Esophagus muscularis mucosa (tissue), 4 donors: ENCODE data around the gene DKKL1. TPM values are rescaled to one million over a fixed set of nuclear protein-coding genes. Genes with fewer than 3 reads are reported as not detected.

Experiments
- DNase-seq: peaks from one replicate; pipeline ENCODE4 v3.0.0-alpha.2; 2017; ENCODE audit errors: extremely low spot score
- H3K27ac ChIP-seq, 4 donors: fragments of 200-600 bp; sonication (generic); replicated peaks in 1 of 4; 1 replicate in 3 of 4; 2 replicates in 1 of 4; pipeline ENCODE4 v1.5.1; 2016 to 2019; ENCODE audit warnings: mild to moderate bottlenecking in 1 of 4
- H3K27me3 ChIP-seq, 4 donors: fragments of 200-600 bp; sonication (generic); one replicate each; pipeline versions ENCODE4 v1.5.1 to v1.6.0; 2016 to 2019
- H3K36me3 ChIP-seq, 4 donors: fragments of 200-600 bp; sonication (generic); one replicate each; pipeline ENCODE4 v1.5.1; 2016 to 2019
- H3K4me1 ChIP-seq, 4 donors: fragments of 200-600 bp; sonication (generic); one replicate each; pipeline ENCODE4 v1.5.1; 2016 to 2019
- H3K4me3 ChIP-seq, 4 donors: fragments of 200-600 bp; sonication (generic); 1 replicate in 2 of 4; 2 replicates in 2 of 4; pipeline ENCODE4 v1.5.1; 2016 to 2019; ENCODE audit warnings: mild to moderate bottlenecking in 4 of 4, moderate library complexity in 1 of 4
- H3K9me3 ChIP-seq, 4 donors: fragments of 200-600 bp; sonication (generic); 1 replicate in 3 of 4; 2 replicates in 1 of 4; pipeline ENCODE4 v1.5.1; 2016 to 2019
- EP300 ChIP-seq: sonication (generic); formaldehyde crosslinking; IDR thresholded peaks from one replicate; pipeline ENCODE4 v1.6.1; 2017; ENCODE audit warnings: antibody characterized with exemption
- POLR2A ChIP-seq: fragments of 450-650 bp; IDR thresholded peaks from one replicate; pipeline ENCODE4 v1.6.1; 2017; ENCODE audit warnings: antibody characterized with exemption, moderate library complexity, mild to moderate bottlenecking, low read depth
- POLR2AphosphoS5 ChIP-seq, 2 donors: sonication (generic); formaldehyde crosslinking; IDR thresholded peaks; one replicate each; pipeline ENCODE4 v1.6.1; 2017; ENCODE audit warnings: antibody characterized with exemption in 2 of 2
- WGBS: methylation state at CpG from one replicate; pipeline ENCODE4 v1.1.5; 2018; 5-methylcytosine and 5-hydroxymethylcytosine counted together
- intact Hi-C: fragments of 100-400 bp; cut with DNase I; formaldehyde crosslinking; loops from one replicate; pipeline ENCODE4 v1.15.1; 2023
- total RNA-seq, 4 donors: library from RNA; depleted of rRNA; stranded (reverse); fragments of >200 nt; gene quantifications; one replicate each; pipeline versions ENCODE4 v1.1.0 to v1.2.1, GENCODE V29; 2016
- TF ChIP-seq, protein P1 (sequence below), 3 experiments: fragments of 200-600 bp in 2 of 3; fragments of 450-650 bp in 1 of 3; sonication (generic) in 2 of 3; IDR thresholded peaks; one replicate each; pipeline ENCODE4 v1.5.1; 2017 to 2019; ENCODE audit warnings: antibody characterized with exemption in 3 of 3, mild to moderate bottlenecking in 2 of 3, moderate library complexity in 1 of 3

DKKL1 gene
- total RNA-seq, 4 donors from 2014 or later = 0.40 to 0.83 (median 0.83) TPM; not detected in 1

DNA sequence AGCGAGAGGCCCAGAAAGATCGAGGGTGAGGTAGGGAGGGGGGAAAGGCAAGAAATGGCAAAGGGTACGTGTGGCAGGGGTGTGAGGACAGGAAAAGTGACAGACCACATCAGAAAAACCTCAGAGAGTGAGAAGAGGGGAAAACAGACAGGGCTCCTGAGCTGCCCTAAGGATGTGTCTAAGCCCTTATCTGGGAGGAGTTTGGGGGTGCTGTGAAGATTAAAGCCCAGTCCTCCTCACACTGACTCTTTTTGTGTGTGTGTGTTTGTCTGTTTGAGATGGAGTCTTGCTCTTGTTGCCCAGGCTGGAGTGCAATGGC, 60.3 kb downstream of the DKKL1 start:
- Histone ChIP-seq H3K27me3 (peaks cover 10 to 99% (median 86%) of the 10 kb centered on the region in 4 donors), H3K36me3 (no peaks in the 10 kb centered on the region), H3K9me3 (no peaks in the 10 kb centered on the region), H3K27ac (no peak overlapping the region), H3K4me3 (no peak overlapping the region), H3K4me1 (peaks cover 32 to 54% (median 44%) of the 10 kb centered on the region in 4 donors)
- intact Hi-C loops = no loop called here
- TF ChIP-seq EP300 (no peak), POLR2AphosphoS5 (IDR thresholded peaks at IDR 0.05) (no peak), POLR2A (no peak)
- TF ChIP-seq, protein P1, sequence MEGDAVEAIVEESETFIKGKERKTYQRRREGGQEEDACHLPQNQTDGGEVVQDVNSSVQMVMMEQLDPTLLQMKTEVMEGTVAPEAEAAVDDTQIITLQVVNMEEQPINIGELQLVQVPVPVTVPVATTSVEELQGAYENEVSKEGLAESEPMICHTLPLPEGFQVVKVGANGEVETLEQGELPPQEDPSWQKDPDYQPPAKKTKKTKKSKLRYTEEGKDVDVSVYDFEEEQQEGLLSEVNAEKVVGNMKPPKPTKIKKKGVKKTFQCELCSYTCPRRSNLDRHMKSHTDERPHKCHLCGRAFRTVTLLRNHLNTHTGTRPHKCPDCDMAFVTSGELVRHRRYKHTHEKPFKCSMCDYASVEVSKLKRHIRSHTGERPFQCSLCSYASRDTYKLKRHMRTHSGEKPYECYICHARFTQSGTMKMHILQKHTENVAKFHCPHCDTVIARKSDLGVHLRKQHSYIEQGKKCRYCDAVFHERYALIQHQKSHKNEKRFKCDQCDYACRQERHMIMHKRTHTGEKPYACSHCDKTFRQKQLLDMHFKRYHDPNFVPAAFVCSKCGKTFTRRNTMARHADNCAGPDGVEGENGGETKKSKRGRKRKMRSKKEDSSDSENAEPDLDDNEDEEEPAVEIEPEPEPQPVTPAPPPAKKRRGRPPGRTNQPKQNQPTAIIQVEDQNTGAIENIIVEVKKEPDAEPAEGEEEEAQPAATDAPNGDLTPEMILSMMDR (IDR thresholded peaks at IDR 0.05) = no peak
- 22% methylated on average over 3 of the region's 3 CpGs for WGBS
- DNase-seq = no peak

Other genes with a start within 250 kb of the DKKL1 start
- gene LIN7B, start 249.5 kb upstream of the DKKL1 start, total RNA-seq = 10 to 100 TPM in 3 of 4 donors, 1 to 10 TPM in 1; 7.5 to 21.4 (median 15.5) TPM
- gene C19orf73, start 244.7 kb upstream of the DKKL1 start, total RNA-seq = 1 to 10 TPM in 3 of 4 donors, under 1 TPM in 1; 0.83 to 3.3 (median 1.9) TPM
- 1 to 10 TPM; 3.3 to 8.4 (median 5.3) TPM for gene PPFIA3, start 244.3 kb upstream of the DKKL1 start, total RNA-seq
- gene HRC, start 208.5 kb upstream of the DKKL1 start, total RNA-seq = 10 to 100 TPM in 1 of 4 donors, 1 to 10 TPM in 2, under 1 TPM in 1; 0.83 to 11.1 (median 4.1) TPM
- gene TRPM4, start 206.1 kb upstream of the DKKL1 start, total RNA-seq = 10 to 100 TPM; 19.9 to 38.8 (median 27.9) TPM
- 1 to 10 TPM in 3 of 4 donors, under 1 TPM in 1; 0.83 to 4.1 (median 2.5) TPM for gene SLC6A16, start 38.7 kb upstream of the DKKL1 start, total RNA-seq
- 10 to 100 TPM in 2 of 4 donors, 1 to 10 TPM in 2; 8.0 to 22.4 (median 11.6) TPM for gene CD37, start 28.5 kb upstream of the DKKL1 start, total RNA-seq
- 10 to 100 TPM; 40.7 to 73.2 (median 60.5) TPM for gene TEAD2, start 1.5 kb upstream of the DKKL1 start, total RNA-seq
- gene KASH5, start 24.4 kb downstream of the DKKL1 start, total RNA-seq = not detected
- gene PTH2, start 59.6 kb downstream of the DKKL1 start, total RNA-seq = not detected
- gene GFY, start 61.5 kb downstream of the DKKL1 start, total RNA-seq = not detected
- gene SLC17A7, start 77.7 kb downstream of the DKKL1 start, total RNA-seq = 1 to 10 TPM in 2 of 4 donors, under 1 TPM in 2; 0.83 to 5.2 (median 1.3) TPM
- gene PIH1D1, start 87.9 kb downstream of the DKKL1 start, total RNA-seq = 10 to 100 TPM; 73.6 to 84.0 (median 78.4) TPM
- 10 to 100 TPM; 22.1 to 29.1 (median 26.2) TPM for gene ALDH16A1, start 89.3 kb downstream of the DKKL1 start, total RNA-seq
- 10 to 100 TPM in 2 of 4 donors, 1 to 10 TPM in 2; 5.5 to 11.5 (median 10.4) TPM for gene FLT3LG, start 110.3 kb downstream of the DKKL1 start, total RNA-seq
- 1,000 to 10,000 TPM; 1,843 to 3,096 (median 2,688) TPM for gene RPL13A, start 123.7 kb downstream of the DKKL1 start, total RNA-seq
- gene RPS11, start 132.6 kb downstream of the DKKL1 start, total RNA-seq = 1,000 to 10,000 TPM; 1,719 to 5,089 (median 3,692) TPM
- gene FCGRT, start 148.8 kb downstream of the DKKL1 start, total RNA-seq = 100 to 1,000 TPM; 108 to 234 (median 170) TPM
- 10 to 100 TPM in 3 of 4 donors, 1 to 10 TPM in 1; 9.8 to 22.4 (median 18.0) TPM for gene RCN3, start 164.1 kb downstream of the DKKL1 start, total RNA-seq
- 10 to 100 TPM; 51.0 to 71.6 (median 59.2) TPM for gene NOSIP, start 216.7 kb downstream of the DKKL1 start, total RNA-seq
- 1 to 10 TPM in 2 of 4 donors, under 1 TPM in 1, not detected in 1; 0.17 to 2.5 (median 1.6) TPM for gene PRRG2, start 217.4 kb downstream of the DKKL1 start, total RNA-seq
- gene PRR12, start 227.3 kb downstream of the DKKL1 start, total RNA-seq = 10 to 100 TPM in 3 of 4 donors, 1 to 10 TPM in 1; 9.4 to 29.1 (median 16.3) TPM